Stimulated activated CD8-positive, alpha-beta memory T cell treated with anti-CD3 and anti-CD28 coated beads, Interleukin-4, amount 100 ng/mL, for 4 hours (primary cell): ENCODE data around the gene NKX2-2.

Source experiments
- DNase-seq, 2 donors: peaks; one replicate each; pipeline ENCODE4 v3.0.0-alpha.2; 2020; ENCODE audit warnings: low read depth in 2 of 2, low spot score in 1 of 2

The NKX2-2 gene

GRCh38 chr20:21522481-21523280, 8.8 kb upstream of the NKX2-2 start:
- no peak for DNase-seq

GRCh38 chr20:21521596-21522480, 8.0 kb upstream of the NKX2-2 start:
- DNase-seq = no peak

- DNase-seq = no peak
These were observed 7.1 kb upstream of the NKX2-2 start for GRCh38 chr20:21520702-21521595.

GRCh38 chr20:21519136-21519584, 5.3 kb upstream of the NKX2-2 start:
- DNase-seq = no peak

GRCh38 chr20:21518292-21518991, 4.6 kb upstream of the NKX2-2 start:
- no peak for DNase-seq

- DNase-seq = no peak
These were observed 3.9 kb upstream of the NKX2-2 start for GRCh38 chr20:21517566-21518277.

GRCh38 chr20:21516861-21517565, 3.1 kb upstream of the NKX2-2 start:
- no peak for DNase-seq

GRCh38 chr20:21516180-21516567, 2.3 kb upstream of the NKX2-2 start:
- no peak for DNase-seq

GRCh38 chr20:21515300-21516179, 1.7 kb upstream of the NKX2-2 start:
- DNase-seq = no peak

- no peak for DNase-seq
These were observed 838 bp upstream of the NKX2-2 start for GRCh38 chr20:21514553-21515251.

- DNase-seq = no peak
These were observed 642 bp downstream of the NKX2-2 start for GRCh38 chr20:21513181-21513663.

- DNase-seq = no peak
These were observed 1.2 kb downstream of the NKX2-2 start for GRCh38 chr20:21512634-21513180.

- DNase-seq = no peak
These were observed 1.8 kb downstream of the NKX2-2 start for GRCh38 chr20:21511850-21512633.

GRCh38 chr20:21511485-21511849, 2.4 kb downstream of the NKX2-2 start:
- no peak for DNase-seq

GRCh38 chr20:21510414-21511384, 3.2 kb downstream of the NKX2-2 start:
- no peak for DNase-seq
